ENCODE data around the gene RENBP. TPM values are rescaled to one million over a fixed set of nuclear protein-coding genes. Genes with fewer than 3 reads are reported as not detected.
A peak's percentile ranks its signal among the peaks of the same experiment; 100 is the strongest.

Gene RENBP
- total and polyA plus RNA-seq, 9 of the 15 experiments (the other 6 are each of a cell fraction or from before 2014, with no cell fraction given), result 0.07 to 14.8 (median 10.6) TPM; not detected in 1

- TF ChIP-seq CREBBP (IDR thresholded peaks at IDR 0.05; ENCODE audit: low read depth, low read length) (no peak), JUN (IDR thresholded peaks at IDR 0.05; ENCODE audit: borderline replicate concordance, low read depth, low read length) (no peak), JUN (CRISPR knock-in tag; IDR thresholded peaks at IDR 0.05; ENCODE audit: borderline replicate concordance) (no peak), ZNF830 (CRISPR knock-in tag; IDR thresholded peaks at IDR 0.05) (no peak), POU5F1 (IDR thresholded peaks at IDR 0.05; ENCODE audit: borderline replicate concordance, low read depth, low read length, partially characterized antibody) (no peak), KHSRP (IDR thresholded peaks at IDR 0.05) (no peak), ARID3B (CRISPR knock-in tag; IDR thresholded peaks at IDR 0.05; ENCODE audit: borderline replicate concordance) (no peak), CREB1 (IDR thresholded peaks at IDR 0.05) (peak; percentile 78), CREB1 (CRISPR knock-in tag; IDR thresholded peaks at IDR 0.05) (peak; percentile 62; the same call in 1 of the 2 replicates), ATF7 (IDR thresholded peaks at IDR 0.05) (0 out of 2 replicates have a peak, but pooled peaks have one; percentile 9), KAT8 (IDR thresholded peaks at IDR 0.05; ENCODE audit: low read depth) (no peak), ASH1L (IDR thresholded peaks at IDR 0.05; ENCODE audit: borderline replicate concordance, low read depth, partially characterized antibody) (no peak), ZMIZ1 (IDR thresholded peaks at IDR 0.05; ENCODE audit: low read depth in 2 of 2, low read length in 2 of 2) (0 out of 4 replicates have a peak, but pooled peaks of 1 of the 2 experiments have one; percentile 15), PYGO2 (tag; IDR thresholded peaks at IDR 0.05) (no peak), MBD2 (IDR thresholded peaks at IDR 0.05; ENCODE audit: borderline replicate concordance, low read depth) (no peak; the same call in 1 of the 2 replicates), ZNF445 (CRISPR knock-in tag; IDR thresholded peaks at IDR 0.05; ENCODE audit: low read depth) (no peak), ARID1B (IDR thresholded peaks at IDR 0.05) (no peak), ZNF561 (CRISPR knock-in tag; conservative IDR thresholded peaks at IDR 0.05) (no peak), HMG20B (CRISPR knock-in tag; IDR thresholded peaks at IDR 0.05) (no peak), XRCC5 (IDR thresholded peaks at IDR 0.05; ENCODE audit: low read depth, low read length) (no peak), THRB (CRISPR knock-in tag; conservative IDR thresholded peaks at IDR 0.05) (no peak), ZBTB17 (CRISPR knock-in tag; IDR thresholded peaks at IDR 0.05) (no peak), RB1 (IDR thresholded peaks at IDR 0.05; ENCODE audit: low read depth) (peak; percentile 93)
Measured at GRCh38 chrX:153972368-153973126, 28.1 kb upstream of the RENBP start, which contains the start of gene TMEM187 (continued).
